HG02763 (cell line): ENCODE data around the gene SVBP.

Experiments used
- ATAC-seq: cut with Tn5 transposase; IDR thresholded peaks from one replicate; pipeline ENCODE4 v1.9.1; 2021; ENCODE audit warnings: mild to moderate bottlenecking, moderate library complexity; ENCODE audit not compliant: unreplicated experiment

Gene SVBP

DNA sequence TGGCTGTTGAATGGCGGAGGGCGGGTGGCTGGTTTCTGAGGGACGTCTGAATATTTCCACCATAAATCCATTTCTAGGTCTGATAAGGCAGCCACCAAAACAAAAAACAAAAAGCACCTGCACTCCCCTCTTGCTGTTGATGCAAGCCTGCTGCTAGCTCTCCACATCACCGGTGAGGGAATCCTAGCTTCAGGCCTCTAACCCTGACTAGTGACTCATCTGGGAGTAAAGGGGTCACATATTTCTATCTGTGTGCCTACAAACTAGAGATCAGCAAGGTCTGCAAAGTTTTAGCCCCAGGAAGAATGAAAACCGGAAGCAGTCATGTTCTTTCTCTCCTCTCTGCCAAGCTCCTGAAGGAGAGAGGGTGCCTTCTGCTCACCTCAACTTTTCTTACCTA, 10.6 kb downstream of the SVBP start:
- ATAC-seq: no peak

DNA sequence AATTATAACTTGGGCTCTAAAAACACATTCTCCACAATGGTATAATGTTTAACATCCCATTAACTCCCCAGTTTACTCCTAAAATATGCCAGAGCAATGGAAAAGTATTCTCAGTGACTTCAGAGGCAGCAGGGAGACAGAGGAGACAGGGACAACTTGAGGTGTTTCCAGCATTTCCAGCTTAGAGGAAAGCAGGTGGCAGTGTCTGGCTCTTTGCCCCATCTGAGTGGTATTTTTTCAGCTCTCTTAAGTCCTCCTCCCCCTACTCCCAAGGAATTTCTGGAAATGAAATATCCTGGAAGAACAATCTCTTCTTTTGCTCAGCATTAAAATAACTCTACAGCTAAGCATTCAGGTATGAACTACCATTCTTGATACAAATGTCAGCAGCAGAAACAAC, 11.0 kb downstream of the SVBP start:
- no peak for ATAC-seq

GRCh38 chr1:42801832-42802473, 15.2 kb downstream of the SVBP start:
- ATAC-seq: no peak

DNA sequence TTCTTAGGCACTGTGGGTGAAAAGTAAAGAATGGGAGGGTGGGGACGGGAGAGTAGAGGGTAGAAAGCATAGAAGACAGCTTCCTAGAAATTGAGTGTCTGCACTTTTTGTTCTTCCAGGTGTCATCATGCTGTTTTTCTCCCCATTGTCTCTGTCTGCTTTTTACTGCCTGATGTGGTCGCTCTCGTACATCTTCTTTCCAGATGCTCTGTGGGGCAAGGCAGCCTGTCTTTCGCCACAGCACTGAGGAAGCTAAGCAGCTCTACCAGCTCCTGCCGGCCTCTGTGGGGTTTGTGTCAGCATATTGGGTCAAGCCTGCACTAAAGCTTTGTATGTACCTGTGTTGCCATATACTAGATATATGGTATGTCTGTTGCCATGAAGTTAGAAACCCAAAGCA, 19.2 kb downstream of the SVBP start:
- no peak for ATAC-seq

DNA sequence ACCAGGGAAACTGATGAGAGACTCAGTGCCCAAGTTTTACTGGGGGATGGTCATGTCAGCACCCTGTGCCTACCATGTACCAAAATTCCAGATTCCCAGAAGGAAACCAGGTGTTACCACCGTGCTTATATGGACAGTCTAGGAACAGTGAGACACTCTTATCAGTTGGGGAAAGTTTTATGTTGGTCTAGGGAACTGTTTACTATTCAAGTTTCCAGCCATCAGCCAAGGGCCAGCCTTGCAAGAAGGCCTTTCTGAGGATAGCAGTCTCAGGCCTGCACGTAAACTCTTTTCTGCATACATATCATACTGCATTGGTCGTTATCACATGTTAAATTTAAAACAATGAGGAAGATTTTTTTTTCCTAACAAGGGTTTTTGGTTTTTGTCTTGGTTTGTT, 19.8 kb downstream of the SVBP start:
- ATAC-seq: no peak

DNA sequence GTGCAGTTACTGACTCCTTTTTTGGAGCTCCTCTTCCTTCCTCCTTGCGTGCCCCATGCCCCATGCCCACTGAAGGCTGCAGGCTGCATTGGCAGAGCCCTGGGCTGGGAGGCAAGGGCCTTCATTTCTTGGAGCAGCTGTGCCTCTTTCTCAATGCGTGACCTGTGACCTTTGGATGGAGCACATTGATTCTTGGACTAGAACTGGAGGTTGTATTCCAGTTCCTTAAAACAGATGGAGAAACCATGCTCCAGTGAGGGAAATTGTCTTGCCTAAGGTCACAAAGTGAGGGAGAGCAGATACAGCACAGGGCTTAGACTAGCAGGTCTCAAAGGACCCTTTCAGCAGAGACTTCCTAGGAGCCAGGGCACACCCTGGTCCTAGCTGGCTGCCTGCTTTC, 23.4 kb downstream of the SVBP start:
- no peak for ATAC-seq

- no peak for ATAC-seq
These were observed 29.2 kb downstream of the SVBP start for GRCh38 chr1:42788021-42788420.

- ATAC-seq: no peak
These were observed 31.1 kb downstream of the SVBP start for GRCh38 chr1:42786097-42786496.

GRCh38 chr1:42784946-42785693, 32.1 kb downstream of the SVBP start, which contains the start of gene TMEM269:
TSS of gene TMEM269 (plus strand) at chr1:42784991. CDS start at chr1:42789894, 4,903 bp downstream.
- ATAC-seq: no peak

GRCh38 chr1:42784547-42784945, 32.7 kb downstream of the SVBP start:
- no peak for ATAC-seq

- ATAC-seq: no peak
These were observed 34.1 kb downstream of the SVBP start for GRCh38 chr1:42783092-42783491.

DNA sequence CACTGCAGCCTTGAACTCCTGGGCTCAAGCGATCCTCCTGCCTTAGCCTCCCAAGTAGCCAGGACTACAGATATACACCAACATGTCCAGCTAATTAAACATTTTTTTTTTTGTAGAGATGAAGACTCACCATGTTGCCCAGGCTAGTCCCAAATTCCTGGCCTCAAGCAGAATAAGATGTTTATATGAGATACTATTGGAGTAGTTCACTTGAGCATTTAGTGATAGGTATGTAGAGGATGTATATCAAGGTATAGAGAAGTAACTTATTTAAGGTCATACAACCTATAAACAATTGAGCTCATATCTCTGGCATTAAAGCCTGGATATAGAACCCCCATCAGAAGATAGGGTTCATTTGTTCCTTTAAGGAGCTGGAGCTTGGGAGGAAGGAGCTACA, 37.0 kb downstream of the SVBP start:
- ATAC-seq: no peak

DNA sequence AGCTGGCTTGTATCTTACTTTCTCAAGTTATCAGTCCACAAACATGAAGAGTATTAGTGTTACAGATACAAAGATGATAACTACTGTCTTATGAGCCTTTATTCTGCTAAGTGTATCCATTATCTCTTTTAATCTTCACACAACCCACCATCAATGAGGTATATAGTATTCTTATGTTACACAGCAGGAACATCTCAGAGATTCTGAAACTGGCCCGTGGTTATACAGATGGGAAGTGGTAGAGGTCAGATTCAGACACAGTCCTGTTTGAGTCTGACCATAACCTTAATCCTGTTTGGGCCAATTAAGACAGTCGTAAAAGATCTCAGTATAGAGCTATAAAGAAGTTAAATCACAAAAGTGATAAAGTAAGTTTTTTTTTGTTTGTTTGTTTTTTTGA, 37.5 kb downstream of the SVBP start:
- no peak for ATAC-seq

DNA sequence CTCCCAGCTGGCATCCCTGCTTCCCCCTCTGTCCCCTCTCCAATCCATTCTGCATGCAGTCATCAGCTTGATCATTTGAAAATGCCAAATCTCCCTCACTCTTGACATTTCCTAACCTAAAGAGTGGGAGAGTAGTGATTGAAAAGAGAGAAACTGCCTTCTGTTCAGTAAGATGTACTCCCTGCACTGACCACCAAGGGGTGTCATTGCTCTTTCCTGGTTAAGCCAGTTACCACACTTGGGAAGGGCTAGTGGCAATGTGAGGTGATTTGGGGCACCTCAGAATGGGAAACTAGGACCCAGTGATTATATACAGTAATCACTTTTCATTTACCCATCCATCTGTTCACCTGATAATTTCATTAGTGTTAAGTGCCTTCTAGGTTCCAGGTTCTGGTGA, 39.3 kb downstream of the SVBP start:
- no peak for ATAC-seq

- no peak for ATAC-seq
These were observed 40.7 kb downstream of the SVBP start for GRCh38 chr1:42776502-42776901.

- no peak for ATAC-seq
These were observed 42.2 kb downstream of the SVBP start for GRCh38 chr1:42774928-42775526.

GRCh38 chr1:42773420-42773819, 43.8 kb downstream of the SVBP start:
- ATAC-seq: no peak

- ATAC-seq: no peak
These were observed 47.4 kb downstream of the SVBP start for GRCh38 chr1:42769811-42770210.

GRCh38 chr1:42768172-42768571, 49.0 kb downstream of the SVBP start:
- ATAC-seq: no peak

DNA sequence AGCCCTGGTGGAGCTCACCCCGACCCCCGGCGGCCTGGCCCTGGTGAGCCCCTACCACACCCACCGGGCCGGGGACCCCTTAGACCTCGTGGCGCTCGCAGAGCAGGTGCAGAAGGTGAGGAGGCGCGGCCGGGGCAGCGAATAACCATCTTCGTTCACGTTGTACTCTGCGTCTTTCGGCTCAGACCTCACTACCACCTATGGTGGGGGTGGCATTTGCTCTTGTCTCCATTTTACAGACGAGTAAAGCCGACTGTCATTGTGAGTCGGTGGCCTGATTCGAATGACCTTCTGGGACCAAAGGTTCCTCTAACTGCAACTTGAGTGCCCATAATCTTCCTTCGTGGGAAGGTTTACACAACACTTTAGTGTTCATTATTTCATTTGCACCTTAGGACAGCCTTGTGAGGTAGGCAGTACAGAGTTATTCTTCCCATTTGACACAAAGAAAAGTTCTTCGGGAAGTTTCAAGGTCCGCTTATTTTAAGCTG, 49.6 kb downstream of the SVBP start:
- ATAC-seq: no peak

GRCh38 chr1:42766741-42767509, 50.3 kb downstream of the SVBP start, which contains the start of the genes C1orf50 and P3H1:
TSS of gene C1orf50 (plus strand) at chr1:42767249. CDS start at chr1:42767312, 63 bp downstream.
TSS of gene P3H1 (minus strand) at chr1:42767028. CDS start at chr1:42766971, 57 bp downstream.
- ATAC-seq: peak; percentile 88
